C4-2B (cell line): ENCODE results near the gene SHROOM1.

ENCODE experiments used
- ZFX ChIP-seq: fragments of 450-650 bp; IDR thresholded peaks from 2 replicates; pipeline ENCODE4 v1.6.1; 2017
- TF ChIP-seq, protein P1 (sequence below): fragments of 450-650 bp; conservative IDR thresholded peaks from 2 replicates; pipeline ENCODE4 v1.5.1; 2017; ENCODE audit warnings: mild to moderate bottlenecking

DNA sequence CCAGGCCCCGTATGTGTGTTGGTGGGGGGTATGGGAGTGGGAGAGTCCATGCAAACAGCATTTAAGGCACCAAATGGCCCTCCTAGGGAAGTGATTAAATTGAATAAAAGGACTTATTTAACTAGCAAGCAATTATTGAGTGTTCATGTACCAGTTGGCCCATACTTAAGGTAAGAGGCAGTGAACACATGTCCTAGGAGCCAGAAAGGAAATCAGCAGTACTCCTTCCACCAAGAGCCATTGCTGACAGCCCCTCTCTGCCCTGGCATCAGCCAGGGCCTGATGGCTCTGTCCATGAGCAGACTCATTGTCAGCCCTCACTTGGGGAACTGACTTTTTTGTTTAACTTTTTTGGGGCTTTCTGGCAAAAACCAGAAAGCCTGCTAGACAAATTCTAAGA lies 10.4 kb upstream of the SHROOM1 start:
- TF ChIP-seq, protein P1, sequence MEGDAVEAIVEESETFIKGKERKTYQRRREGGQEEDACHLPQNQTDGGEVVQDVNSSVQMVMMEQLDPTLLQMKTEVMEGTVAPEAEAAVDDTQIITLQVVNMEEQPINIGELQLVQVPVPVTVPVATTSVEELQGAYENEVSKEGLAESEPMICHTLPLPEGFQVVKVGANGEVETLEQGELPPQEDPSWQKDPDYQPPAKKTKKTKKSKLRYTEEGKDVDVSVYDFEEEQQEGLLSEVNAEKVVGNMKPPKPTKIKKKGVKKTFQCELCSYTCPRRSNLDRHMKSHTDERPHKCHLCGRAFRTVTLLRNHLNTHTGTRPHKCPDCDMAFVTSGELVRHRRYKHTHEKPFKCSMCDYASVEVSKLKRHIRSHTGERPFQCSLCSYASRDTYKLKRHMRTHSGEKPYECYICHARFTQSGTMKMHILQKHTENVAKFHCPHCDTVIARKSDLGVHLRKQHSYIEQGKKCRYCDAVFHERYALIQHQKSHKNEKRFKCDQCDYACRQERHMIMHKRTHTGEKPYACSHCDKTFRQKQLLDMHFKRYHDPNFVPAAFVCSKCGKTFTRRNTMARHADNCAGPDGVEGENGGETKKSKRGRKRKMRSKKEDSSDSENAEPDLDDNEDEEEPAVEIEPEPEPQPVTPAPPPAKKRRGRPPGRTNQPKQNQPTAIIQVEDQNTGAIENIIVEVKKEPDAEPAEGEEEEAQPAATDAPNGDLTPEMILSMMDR, result no peak
- no peak for TF ChIP-seq ZFX
